Measurements from ENCODE around the gene ANKDD1B.
"Not testable (repeated sequence)": the region's sequence is repeated elsewhere in the genome, so short reads cannot be mapped to it uniquely, and the experiment has no call there.

The ANKDD1B gene

DNA sequence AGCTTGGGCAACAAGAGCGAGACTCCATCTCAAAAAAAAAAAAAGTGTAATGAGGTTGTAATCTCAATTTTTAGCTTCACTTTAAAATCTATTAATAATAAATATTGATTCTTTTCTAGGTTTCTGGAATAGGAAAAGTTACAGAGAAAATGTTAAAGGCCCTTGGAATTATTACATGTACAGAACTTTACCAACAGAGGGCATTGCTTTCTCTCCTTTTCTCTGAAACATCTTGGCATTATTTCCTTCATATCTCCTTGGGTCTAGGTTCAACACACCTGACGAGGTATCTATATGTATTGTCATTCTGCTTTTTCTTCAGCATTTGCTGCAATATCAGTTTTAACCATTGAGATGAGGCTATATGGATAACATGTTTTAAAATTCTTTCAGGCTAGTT, 26.6 kb upstream of the ANKDD1B start:
- TF ChIP-seq, protein P1, sequence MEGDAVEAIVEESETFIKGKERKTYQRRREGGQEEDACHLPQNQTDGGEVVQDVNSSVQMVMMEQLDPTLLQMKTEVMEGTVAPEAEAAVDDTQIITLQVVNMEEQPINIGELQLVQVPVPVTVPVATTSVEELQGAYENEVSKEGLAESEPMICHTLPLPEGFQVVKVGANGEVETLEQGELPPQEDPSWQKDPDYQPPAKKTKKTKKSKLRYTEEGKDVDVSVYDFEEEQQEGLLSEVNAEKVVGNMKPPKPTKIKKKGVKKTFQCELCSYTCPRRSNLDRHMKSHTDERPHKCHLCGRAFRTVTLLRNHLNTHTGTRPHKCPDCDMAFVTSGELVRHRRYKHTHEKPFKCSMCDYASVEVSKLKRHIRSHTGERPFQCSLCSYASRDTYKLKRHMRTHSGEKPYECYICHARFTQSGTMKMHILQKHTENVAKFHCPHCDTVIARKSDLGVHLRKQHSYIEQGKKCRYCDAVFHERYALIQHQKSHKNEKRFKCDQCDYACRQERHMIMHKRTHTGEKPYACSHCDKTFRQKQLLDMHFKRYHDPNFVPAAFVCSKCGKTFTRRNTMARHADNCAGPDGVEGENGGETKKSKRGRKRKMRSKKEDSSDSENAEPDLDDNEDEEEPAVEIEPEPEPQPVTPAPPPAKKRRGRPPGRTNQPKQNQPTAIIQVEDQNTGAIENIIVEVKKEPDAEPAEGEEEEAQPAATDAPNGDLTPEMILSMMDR (IDR thresholded peaks at IDR 0.05; ENCODE audit: low read depth, low read length, missing control alignments): no peak
- H3K4me3 ChIP-seq (replicated peaks; ENCODE audit: low read depth, low read length): no peak overlapping the region
- DNase-seq (ENCODE audit: extremely low read depth, low read depth): no peak

DNA sequence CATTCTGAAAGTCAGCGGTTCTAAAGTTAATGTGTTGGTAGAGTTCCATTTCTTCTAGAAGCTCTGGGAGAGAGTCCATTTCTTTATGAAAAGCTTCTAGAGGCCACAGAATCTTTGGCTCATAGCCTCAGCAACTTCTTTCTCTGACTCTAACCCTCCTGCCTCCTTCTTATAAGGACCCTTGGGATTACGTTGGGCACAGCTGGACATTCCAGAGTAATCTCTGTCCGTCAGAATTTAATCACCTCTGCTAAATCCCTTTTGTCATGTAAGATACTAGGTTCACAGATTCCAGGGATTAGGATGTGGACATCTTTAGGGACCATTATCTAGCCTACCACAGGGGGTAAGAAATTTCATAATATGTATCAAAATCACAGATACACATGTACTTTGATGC, 22.6 kb upstream of the ANKDD1B start:
- TF ChIP-seq, protein P1 (IDR thresholded peaks at IDR 0.05; ENCODE audit: low read depth, low read length, missing control alignments): no peak
- DNase-seq (ENCODE audit: extremely low read depth, low read depth): no peak
- no peak overlapping the region for H3K4me3 ChIP-seq (replicated peaks; ENCODE audit: low read depth, low read length)

DNA sequence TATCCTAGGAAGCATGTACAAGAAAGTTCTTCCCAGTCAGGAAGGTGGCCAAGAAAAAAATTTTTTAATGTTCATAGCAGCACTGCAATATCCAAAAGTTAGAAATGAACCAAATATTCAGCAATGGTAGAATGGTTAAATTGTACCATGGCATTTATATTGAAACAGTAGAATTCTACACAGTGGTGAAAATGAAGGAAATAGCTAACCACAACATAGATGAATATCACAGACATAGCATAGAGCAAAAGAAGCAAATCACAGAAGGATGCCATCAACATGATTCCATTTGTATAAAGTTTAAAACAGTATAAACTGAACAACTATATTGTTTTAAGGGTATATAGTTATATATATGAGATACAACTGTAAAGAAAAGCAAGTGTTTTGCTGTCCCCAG, 10.7 kb upstream of the ANKDD1B start:
- H3K4me3 ChIP-seq (replicated peaks; ENCODE audit: low read depth, low read length): no peak overlapping the region
- no peak for DNase-seq (ENCODE audit: extremely low read depth, low read depth)
- TF ChIP-seq, protein P1 (IDR thresholded peaks at IDR 0.05; ENCODE audit: low read depth, low read length, missing control alignments): no peak

DNA sequence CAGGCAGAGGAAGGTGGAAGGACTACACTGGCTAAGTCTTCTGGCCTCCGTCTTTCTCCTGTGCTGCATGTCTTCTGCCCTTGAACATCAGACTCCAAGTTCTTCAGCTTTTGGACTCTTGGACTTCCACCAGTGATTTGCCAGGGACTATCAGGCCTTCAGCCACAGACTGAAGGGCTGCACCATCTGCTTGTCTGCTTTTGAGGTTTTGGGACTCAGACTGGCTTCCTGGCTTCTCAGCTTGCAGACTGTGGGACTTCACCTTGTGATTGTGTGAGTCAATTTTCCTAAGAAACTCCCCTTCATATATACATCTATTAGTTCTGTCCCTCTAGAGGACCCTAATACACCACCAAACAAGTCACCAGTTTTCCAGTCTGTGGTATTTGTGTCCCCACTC, 9.7 kb upstream of the ANKDD1B start:
- TF ChIP-seq, protein P1 (IDR thresholded peaks at IDR 0.05; ENCODE audit: low read depth, low read length, missing control alignments): no peak
- DNase-seq (ENCODE audit: extremely low read depth, low read depth): no peak
- H3K4me3 ChIP-seq (replicated peaks; ENCODE audit: low read depth, low read length): no peak overlapping the region

DNA sequence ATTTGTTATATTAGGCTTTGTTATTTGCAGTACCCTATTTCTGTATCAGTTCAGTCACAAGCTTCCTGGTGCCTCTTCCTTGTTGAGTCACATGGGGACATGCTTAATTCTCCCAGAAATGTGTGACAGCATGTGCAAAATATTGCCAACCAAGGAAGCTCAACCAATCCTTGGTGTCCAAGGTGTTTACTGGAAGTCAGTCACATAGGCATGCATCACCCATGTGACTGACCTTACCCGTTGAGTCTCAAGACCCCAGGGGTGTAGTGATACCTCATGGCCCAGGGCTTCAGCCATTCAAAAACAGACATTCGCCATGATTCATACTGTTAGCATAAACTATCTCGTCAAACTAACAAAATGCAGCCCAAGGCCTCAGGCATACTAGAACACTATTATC, 9.3 kb upstream of the ANKDD1B start:
- TF ChIP-seq, protein P1 (IDR thresholded peaks at IDR 0.05; ENCODE audit: low read depth, low read length, missing control alignments): no peak
- DNase-seq (ENCODE audit: extremely low read depth, low read depth): no peak

DNA sequence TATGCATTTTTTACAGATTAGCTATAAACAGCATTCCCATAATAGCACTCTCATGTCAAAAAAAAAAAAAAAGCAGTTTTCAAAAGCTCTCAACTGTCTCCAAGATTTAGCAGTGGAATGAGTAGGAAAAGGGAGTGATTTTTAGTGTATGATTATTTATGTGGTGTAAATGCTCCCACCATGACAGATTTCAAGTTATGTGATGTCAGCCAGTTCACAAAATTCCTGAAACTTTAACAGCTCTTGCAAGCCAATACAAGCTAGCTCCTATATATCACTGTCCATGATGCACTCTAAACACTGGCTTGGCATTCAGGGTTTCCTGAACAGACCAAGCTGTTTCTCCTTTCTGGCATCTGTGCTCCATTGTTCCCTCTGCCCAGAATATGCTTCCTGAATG, 7.9 kb upstream of the ANKDD1B start:
- TF ChIP-seq, protein P1 (IDR thresholded peaks at IDR 0.05; ENCODE audit: low read depth, low read length, missing control alignments): no peak
- H3K4me3 ChIP-seq (replicated peaks; ENCODE audit: low read depth, low read length): no peak overlapping the region
- no peak for DNase-seq (ENCODE audit: extremely low read depth, low read depth)

More for the DNA sequence above, 9.3 kb upstream of the ANKDD1B start:
- no peak overlapping the region for H3K4me3 ChIP-seq (replicated peaks; ENCODE audit: low read depth, low read length)

DNA sequence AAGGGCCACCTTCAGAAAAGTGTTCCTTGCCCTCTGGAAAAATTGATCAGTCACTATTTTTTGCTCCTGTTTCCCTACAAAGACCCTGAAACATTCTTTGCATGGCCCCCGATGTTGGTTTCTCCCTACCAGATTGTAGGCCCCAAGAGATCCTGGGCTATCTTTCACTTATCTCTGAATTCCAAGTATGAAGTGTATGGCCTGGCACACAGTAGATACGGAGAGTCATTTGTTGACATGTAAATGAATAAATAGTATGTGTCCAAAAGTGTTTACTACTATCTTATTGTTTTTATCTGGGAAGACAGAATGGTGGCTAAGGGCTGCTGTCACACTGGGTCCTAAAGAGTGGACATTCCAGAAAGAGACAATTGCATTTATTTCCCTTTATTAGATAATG, 7.4 kb upstream of the ANKDD1B start:
- TF ChIP-seq, protein P1 (IDR thresholded peaks at IDR 0.05; ENCODE audit: low read depth, low read length, missing control alignments): no peak
- DNase-seq (ENCODE audit: extremely low read depth, low read depth): no peak
- H3K4me3 ChIP-seq (replicated peaks; ENCODE audit: low read depth, low read length): no peak overlapping the region

DNA sequence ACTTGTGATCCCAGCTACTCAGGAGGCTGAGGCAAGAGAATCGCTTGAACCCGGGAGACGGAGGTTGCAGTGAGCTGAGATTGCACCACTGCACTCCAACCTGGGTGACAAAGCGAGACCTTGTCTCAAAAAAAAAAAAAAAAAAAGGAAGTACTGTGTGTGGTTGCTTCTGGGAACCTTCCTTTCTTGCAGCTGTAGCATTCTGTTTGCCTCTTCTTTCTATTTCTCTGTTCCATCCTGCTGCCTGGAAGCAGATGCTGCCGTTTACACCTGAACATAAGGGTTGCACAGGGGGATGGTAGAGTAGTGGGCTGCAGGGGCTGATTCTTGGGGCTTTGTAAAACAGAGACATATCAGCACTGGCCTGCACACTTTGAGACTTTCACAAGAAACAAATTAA, 3.9 kb upstream of the ANKDD1B start:
- H3K4me3 ChIP-seq (replicated peaks; ENCODE audit: low read depth, low read length); DNase-seq (ENCODE audit: extremely low read depth, low read depth): not testable (repeated sequence)

Data from HFF-Myc (cell line).